ENCODE measurements around the gene TMEM150C.

TMEM150C gene

GRCh38 chr4:82469791-82470345 lies 91.9 kb downstream of the TMEM150C start:
- DNase-seq: no peak

GRCh38 chr4:82467471-82467870 lies 94.3 kb downstream of the TMEM150C start:
- no peak for DNase-seq

- no peak for DNase-seq
Observed at GRCh38 chr4:82463221-82463620, 98.6 kb downstream of the TMEM150C start.

GRCh38 chr4:82462415-82462831 lies 99.4 kb downstream of the TMEM150C start:
- peak; percentile 93 for DNase-seq

- DNase-seq: no peak
Observed at GRCh38 chr4:82461710-82462109, 100.1 kb downstream of the TMEM150C start.

- DNase-seq: no peak
Observed at GRCh38 chr4:82458729-82459128, 103.1 kb downstream of the TMEM150C start.

- no peak for DNase-seq
Observed at GRCh38 chr4:82457266-82457665, 104.5 kb downstream of the TMEM150C start.

- no peak for DNase-seq
Observed at GRCh38 chr4:82452026-82452425, 109.8 kb downstream of the TMEM150C start.

GRCh38 chr4:82450966-82451755 lies 110.6 kb downstream of the TMEM150C start:
- DNase-seq: no peak

- no peak for DNase-seq
Observed at GRCh38 chr4:82447886-82448285, 113.9 kb downstream of the TMEM150C start.

- no peak for DNase-seq
Observed at GRCh38 chr4:82439088-82439487, 122.7 kb downstream of the TMEM150C start.

- no peak for DNase-seq
Observed at GRCh38 chr4:82437285-82438005, 124.3 kb downstream of the TMEM150C start.

GRCh38 chr4:82436780-82437179 lies 125.0 kb downstream of the TMEM150C start:
- DNase-seq: no peak

GRCh38 chr4:82436130-82436529 lies 125.7 kb downstream of the TMEM150C start:
- DNase-seq: no peak

- DNase-seq: no peak
Observed at GRCh38 chr4:82434949-82435348, 126.8 kb downstream of the TMEM150C start.

- no peak for DNase-seq
Observed at GRCh38 chr4:82433791-82434190, 128.0 kb downstream of the TMEM150C start.

Data from stimulated activated CD8-positive, alpha-beta memory T cell treated with anti-CD3 and anti-CD28 coated beads, Interleukin-4, amount 100 ng/mL, for 48 hours (primary cell).